A673 (cell line): ENCODE results near the gene SUMO2.

Source experiments
- CTCF ChIP-seq: fragments of 300-800, 200-600 bp; sonication (generic); conservative IDR thresholded peaks from 2 replicates; pipeline ENCODE4 v1.5.1; 2017; ENCODE audit warnings: low read depth, mild to moderate bottlenecking, antibody characterized with exemption, low read length, moderate library complexity, mixed read lengths
- EZH2 ChIP-seq: fragments of 200-600 bp; sonication (generic); IDR thresholded peaks from 2 replicates; pipeline ENCODE4 v1.6.1; 2017; ENCODE audit warnings: borderline replicate concordance, low read depth, mild to moderate bottlenecking, mixed read lengths, antibody characterized with exemption, low read length; ENCODE audit not compliant: poor library complexity, severe bottlenecking

- TF ChIP-seq CTCF (no peak), EZH2 (no peak)
These were observed 44.2 kb downstream of the SUMO2 start for GRCh38 chr17:75138519-75138918.
